Measurements from ENCODE around the gene OLIG3.

The OLIG3 gene

GRCh38 chr6:137495703-137496336, 1.6 kb upstream of the OLIG3 start:
- no peak for DNase-seq (ENCODE audit: low spot score)

GRCh38 chr6:137494988-137495702, 951 bp upstream of the OLIG3 start:
- no peak for DNase-seq (ENCODE audit: low spot score)

GRCh38 chr6:137493218-137494038, 766 bp downstream of the OLIG3 start:
- DNase-seq (ENCODE audit: low spot score) = no peak

GRCh38 chr6:137492289-137493217, 1.6 kb downstream of the OLIG3 start:
- DNase-seq (ENCODE audit: low spot score) = no peak

- no peak for DNase-seq (ENCODE audit: low spot score)
Observed at GRCh38 chr6:137491478-137491877, 2.7 kb downstream of the OLIG3 start.

GRCh38 chr6:137490961-137491360, 3.2 kb downstream of the OLIG3 start:
- no peak for DNase-seq (ENCODE audit: low spot score)

- DNase-seq (ENCODE audit: low spot score) = no peak
Observed at GRCh38 chr6:137490006-137490905, 3.9 kb downstream of the OLIG3 start.

- DNase-seq (ENCODE audit: low spot score) = no peak
Observed at GRCh38 chr6:137489046-137490005, 4.9 kb downstream of the OLIG3 start.

GRCh38 chr6:137488150-137489045, 5.8 kb downstream of the OLIG3 start:
- no peak for DNase-seq (ENCODE audit: low spot score)

- DNase-seq (ENCODE audit: low spot score) = no peak
Observed at GRCh38 chr6:137487869-137488149, 6.4 kb downstream of the OLIG3 start.

GRCh38 chr6:137487181-137487868, 6.9 kb downstream of the OLIG3 start:
- DNase-seq (ENCODE audit: low spot score) = no peak

- no peak for DNase-seq (ENCODE audit: low spot score)
Observed at GRCh38 chr6:137486416-137486815, 7.8 kb downstream of the OLIG3 start.

- DNase-seq (ENCODE audit: low spot score) = no peak
Observed at GRCh38 chr6:137480431-137480830, 13.8 kb downstream of the OLIG3 start.

- DNase-seq (ENCODE audit: low spot score) = no peak
Observed at GRCh38 chr6:137475103-137475502, 19.1 kb downstream of the OLIG3 start.

GRCh38 chr6:137473598-137473997, 20.6 kb downstream of the OLIG3 start:
- DNase-seq (ENCODE audit: low spot score) = no peak

- no peak for DNase-seq (ENCODE audit: low spot score)
Observed at GRCh38 chr6:137472641-137473137, 21.5 kb downstream of the OLIG3 start.

- no peak for DNase-seq (ENCODE audit: low spot score)
Observed at GRCh38 chr6:137471986-137472385, 22.2 kb downstream of the OLIG3 start.

- no peak for DNase-seq (ENCODE audit: low spot score)
Observed at GRCh38 chr6:137471497-137471896, 22.7 kb downstream of the OLIG3 start.
